ENCODE results near the gene CALCB.

- TF ChIP-seq CTCF (conservative IDR thresholded peaks at IDR 0.05; ENCODE audit: low read depth, low read length) (no peak), POLR2A (IDR thresholded peaks at IDR 0.05; ENCODE audit: low read depth, low read length) (no peak), RAD21 (IDR thresholded peaks at IDR 0.05; ENCODE audit: low read length) (no peak), RCOR1 (IDR thresholded peaks at IDR 0.05; ENCODE audit: insufficient replicate concordance, low read length) (no peak), MAFK (IDR thresholded peaks at IDR 0.05; ENCODE audit: low read depth, low read length) (no peak), RFX5 (IDR thresholded peaks at IDR 0.05; ENCODE audit: low read depth, low read length) (no peak), CHD1 (IDR thresholded peaks at IDR 0.05; ENCODE audit: low read depth, low read length) (no peak), USF2 (IDR thresholded peaks at IDR 0.05; ENCODE audit: low read depth, low read length) (no peak), SMC3 (IDR thresholded peaks at IDR 0.05; ENCODE audit: low read depth, low read length) (no peak)
Measured at GRCh38 chr11:15075162-15075526, 1.8 kb downstream of the CALCB start.
